ENCODE measurements around the gene HCFC1R1.

Gene HCFC1R1

GRCh38 chr16:3000540-3000939 lies 23.2 kb downstream of the HCFC1R1 start:
- no peak for TF ChIP-seq POLR2A (IDR thresholded peaks at IDR 0.05; ENCODE audit: low read length)
- no peak for TF ChIP-seq GATA1 (IDR thresholded peaks at IDR 0.05; ENCODE audit: low read depth, low read length)
- no peak for DNase-seq

- no peak for DNase-seq
- no peak for TF ChIP-seq POLR2A (IDR thresholded peaks at IDR 0.05; ENCODE audit: low read length)
- no peak for TF ChIP-seq GATA1 (IDR thresholded peaks at IDR 0.05; ENCODE audit: low read depth, low read length)
These were observed 23.8 kb downstream of the HCFC1R1 start for GRCh38 chr16:2999929-3000328.

DNA sequence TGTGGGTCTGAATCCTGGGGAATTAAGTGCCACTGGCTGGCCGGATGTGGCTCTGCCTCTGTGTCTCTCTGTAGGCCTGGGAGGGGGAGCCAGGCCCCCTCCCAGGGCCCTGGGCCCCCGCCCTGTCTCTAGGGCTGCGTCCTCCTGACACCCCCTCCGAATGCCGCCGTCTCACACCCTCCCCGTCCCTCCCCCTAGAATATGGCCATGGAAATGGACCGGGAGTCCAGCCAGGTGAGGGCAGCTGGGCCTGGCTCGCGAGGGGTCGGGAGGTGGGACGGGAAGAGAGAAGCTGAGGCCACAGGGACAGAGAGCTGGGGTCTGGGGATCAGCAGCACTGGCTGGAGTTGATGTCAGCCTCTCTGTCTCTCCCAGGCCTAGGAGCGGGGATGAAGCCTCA lies 27.4 kb downstream of the HCFC1R1 start:
- no peak for DNase-seq
- no peak for TF ChIP-seq GATA1 (IDR thresholded peaks at IDR 0.05; ENCODE audit: low read depth, low read length)
- no peak for TF ChIP-seq POLR2A (IDR thresholded peaks at IDR 0.05; ENCODE audit: low read length)

DNA sequence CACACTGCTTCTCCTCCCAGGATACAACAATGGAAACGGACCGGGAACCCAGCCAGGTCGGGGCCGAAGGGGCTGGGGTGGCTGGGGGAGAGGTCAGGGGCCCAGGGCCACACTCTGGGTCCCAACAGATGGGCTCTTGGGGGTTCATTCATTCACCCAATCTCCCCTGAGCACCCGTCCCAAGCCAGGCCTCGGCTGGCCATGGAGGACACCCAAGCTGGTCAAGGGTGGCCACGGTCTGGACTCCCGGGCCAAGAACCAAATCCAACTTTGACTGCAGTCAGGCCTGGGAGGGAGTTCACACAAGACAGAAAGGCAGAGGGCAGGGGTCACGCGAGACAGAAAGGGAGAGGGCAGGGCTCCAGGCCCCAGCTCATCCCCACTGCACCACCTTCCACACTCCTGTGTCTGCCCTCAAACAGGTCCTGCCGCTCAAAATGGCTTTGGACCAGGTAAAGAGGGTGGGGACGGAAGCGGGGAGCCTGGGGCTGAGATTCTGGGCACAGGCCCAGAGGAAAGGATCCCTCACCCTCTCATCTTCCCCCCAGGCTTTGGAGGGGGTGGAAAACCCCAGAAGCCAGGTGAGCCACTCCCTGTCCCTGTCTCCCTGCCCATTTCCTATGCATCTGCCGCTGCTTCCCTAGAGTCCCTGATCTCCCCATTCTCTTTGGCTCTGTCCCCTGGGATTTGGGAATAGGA lies 31.2 kb downstream of the HCFC1R1 start:
- no peak for DNase-seq
- no peak for TF ChIP-seq GATA1 (IDR thresholded peaks at IDR 0.05; ENCODE audit: low read depth, low read length)
- TF ChIP-seq POLR2A (IDR thresholded peaks at IDR 0.05; ENCODE audit: low read length) = no peak

- no peak for TF ChIP-seq GATA1 (IDR thresholded peaks at IDR 0.05; ENCODE audit: low read depth, low read length)
- TF ChIP-seq POLR2A (IDR thresholded peaks at IDR 0.05; ENCODE audit: low read length) = no peak
- no peak for DNase-seq
These were observed 32.0 kb downstream of the HCFC1R1 start for GRCh38 chr16:2991566-2992261.

DNA sequence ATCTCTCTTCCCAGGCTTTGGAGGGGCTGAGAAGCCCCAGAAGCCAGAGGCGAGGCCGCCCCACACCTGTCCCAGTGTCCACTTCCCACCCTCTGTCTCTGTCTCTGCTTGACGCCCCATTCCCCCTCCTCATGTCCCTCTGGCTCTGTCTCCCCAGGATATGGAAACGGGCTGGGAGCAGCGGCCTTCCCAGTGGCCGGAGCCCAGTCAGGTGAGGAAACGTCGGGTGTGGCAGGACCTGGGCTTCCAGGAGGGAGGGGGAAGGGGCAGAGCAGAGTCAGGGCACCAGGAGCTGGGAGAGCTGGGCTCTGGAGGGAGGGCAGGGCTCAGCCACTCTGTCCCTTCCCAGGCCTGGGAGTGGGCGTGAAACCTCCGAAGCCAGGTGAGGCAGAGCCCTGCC lies 32.9 kb downstream of the HCFC1R1 start:
- no peak for DNase-seq
- TF ChIP-seq GATA1 (IDR thresholded peaks at IDR 0.05; ENCODE audit: low read depth, low read length) = no peak
- no peak for TF ChIP-seq POLR2A (IDR thresholded peaks at IDR 0.05; ENCODE audit: low read length)

DNA sequence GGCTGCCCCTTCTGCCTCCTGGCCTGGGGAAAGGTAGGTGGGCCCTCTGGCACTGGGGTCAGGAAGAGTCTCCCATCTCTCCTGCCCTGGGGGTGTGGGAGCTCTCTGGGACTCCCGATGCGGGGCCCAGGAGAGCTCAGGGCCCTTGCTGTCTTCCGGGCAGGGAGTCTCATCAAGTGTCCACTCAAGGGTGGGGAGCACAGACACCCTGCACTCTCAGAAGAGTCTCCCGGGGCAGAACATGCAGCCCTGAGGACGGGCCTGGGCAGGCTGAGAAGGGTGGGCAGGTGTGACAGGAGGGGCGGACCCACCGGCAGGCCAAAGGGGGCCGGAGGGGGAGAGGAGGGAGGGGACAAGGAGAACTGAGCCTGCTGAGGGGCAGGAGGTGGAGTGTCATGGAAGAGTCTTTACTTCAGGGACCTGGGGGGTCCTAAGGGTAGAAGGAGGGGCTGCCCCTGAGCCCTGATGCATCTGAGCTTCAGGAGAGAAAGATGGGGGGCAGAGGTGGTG lies 35.1 kb downstream of the HCFC1R1 start:
- TF ChIP-seq POLR2A (IDR thresholded peaks at IDR 0.05; ENCODE audit: low read length) (no peak), GATA1 (IDR thresholded peaks at IDR 0.05; ENCODE audit: low read depth, low read length) (no peak)
- DNase-seq = no peak

GRCh38 chr16:2987833-2988232 lies 35.9 kb downstream of the HCFC1R1 start:
- no peak for TF ChIP-seq POLR2A (IDR thresholded peaks at IDR 0.05; ENCODE audit: low read length)
- no peak for TF ChIP-seq GATA1 (IDR thresholded peaks at IDR 0.05; ENCODE audit: low read depth, low read length)
- DNase-seq = peak; percentile 22 to 29

- no peak for TF ChIP-seq GATA1 (IDR thresholded peaks at IDR 0.05; ENCODE audit: low read depth, low read length)
- TF ChIP-seq POLR2A (IDR thresholded peaks at IDR 0.05; ENCODE audit: low read length) = no peak
- DNase-seq = no peak
These were observed 36.5 kb downstream of the HCFC1R1 start for GRCh38 chr16:2987286-2987685.

- DNase-seq = no peak
- TF ChIP-seq GATA1 (IDR thresholded peaks at IDR 0.05; ENCODE audit: low read depth, low read length) (no peak), POLR2A (IDR thresholded peaks at IDR 0.05; ENCODE audit: low read length) (no peak)
These were observed 37.0 kb downstream of the HCFC1R1 start for GRCh38 chr16:2986623-2987188.

DNA sequence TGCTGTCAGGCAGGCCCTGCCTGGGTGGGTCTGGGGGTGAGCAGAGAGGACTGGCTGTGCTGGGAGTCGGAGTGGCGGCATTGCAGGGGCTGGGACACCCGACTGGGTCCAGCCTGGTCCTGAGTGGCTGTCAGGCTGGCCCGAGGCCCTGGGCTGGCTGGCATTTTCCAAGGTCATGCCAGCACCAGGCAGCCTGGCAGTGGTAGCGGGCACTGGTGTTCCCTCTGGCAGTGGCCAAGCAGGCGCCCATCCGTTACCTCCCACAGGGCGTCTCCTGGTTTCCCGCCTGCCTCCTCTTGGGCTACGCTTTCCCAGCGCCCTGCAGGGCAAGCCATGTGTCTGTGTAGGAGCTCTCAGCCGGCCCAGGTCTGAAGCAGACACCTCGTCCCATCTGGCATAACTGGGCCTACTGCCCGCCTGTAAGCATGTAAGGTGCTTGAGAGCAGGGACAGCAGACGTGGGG lies 37.8 kb downstream of the HCFC1R1 start:
- no peak for DNase-seq

DNA sequence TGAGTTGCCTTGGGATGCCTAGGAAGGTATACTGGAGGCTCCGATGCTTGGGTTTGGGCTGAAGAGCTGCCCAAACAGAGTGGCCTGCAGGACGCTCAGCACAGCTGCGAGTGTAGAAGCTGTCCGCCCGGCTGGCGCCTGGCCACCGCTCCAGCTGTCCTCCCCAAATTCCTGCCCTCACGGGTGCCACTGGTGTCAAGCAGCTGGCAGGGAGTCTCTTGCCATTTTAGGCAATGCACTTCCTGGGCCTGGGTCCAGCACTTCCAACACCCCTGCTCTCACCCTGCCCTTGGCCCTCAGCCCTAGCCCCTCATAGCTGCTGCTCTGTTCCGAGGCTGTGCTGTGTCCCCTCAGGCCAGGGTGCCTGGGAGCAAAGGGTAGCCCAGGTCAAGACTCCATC lies 38.3 kb downstream of the HCFC1R1 start:
- no peak for DNase-seq
- no peak for TF ChIP-seq POLR2A (IDR thresholded peaks at IDR 0.05; ENCODE audit: low read length)
- no peak for TF ChIP-seq GATA1 (IDR thresholded peaks at IDR 0.05; ENCODE audit: low read depth, low read length)

More for the DNA sequence above, 37.8 kb downstream of the HCFC1R1 start:
- TF ChIP-seq POLR2A (IDR thresholded peaks at IDR 0.05; ENCODE audit: low read length) (no peak), GATA1 (IDR thresholded peaks at IDR 0.05; ENCODE audit: low read depth, low read length) (no peak)

GRCh38 chr16:2983706-2984136 lies 40.0 kb downstream of the HCFC1R1 start:
- peak; percentile 77 to 86 for DNase-seq
- TF ChIP-seq GATA1 (IDR thresholded peaks at IDR 0.05; ENCODE audit: low read depth, low read length) (no peak), POLR2A (IDR thresholded peaks at IDR 0.05; ENCODE audit: low read length) (no peak)

DNA sequence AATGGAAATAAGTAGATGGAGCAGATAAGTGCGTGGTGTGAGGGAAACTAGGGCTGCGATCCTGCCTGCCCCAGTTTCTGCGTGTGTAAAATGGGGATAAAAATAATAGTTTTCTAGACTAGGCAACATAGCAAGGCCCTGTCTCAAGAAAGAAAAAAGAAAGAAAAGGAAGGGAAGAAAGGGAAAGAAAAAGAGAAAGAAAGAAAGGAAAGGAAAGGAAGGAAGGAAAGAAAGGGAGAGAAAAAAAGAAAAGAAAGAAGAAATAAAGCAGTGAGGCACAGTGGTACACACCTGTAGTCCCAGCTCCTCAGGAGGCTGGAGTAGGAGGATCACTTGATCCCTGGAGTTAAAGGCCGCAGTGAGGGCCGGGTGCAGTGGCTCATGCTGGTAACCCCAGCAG lies 41.3 kb downstream of the HCFC1R1 start:
- TF ChIP-seq GATA1 (IDR thresholded peaks at IDR 0.05; ENCODE audit: low read depth, low read length) (no peak), POLR2A (IDR thresholded peaks at IDR 0.05; ENCODE audit: low read length) (no peak)
- DNase-seq = no peak
